ENCODE results near the gene KNSTRN.

DNA sequence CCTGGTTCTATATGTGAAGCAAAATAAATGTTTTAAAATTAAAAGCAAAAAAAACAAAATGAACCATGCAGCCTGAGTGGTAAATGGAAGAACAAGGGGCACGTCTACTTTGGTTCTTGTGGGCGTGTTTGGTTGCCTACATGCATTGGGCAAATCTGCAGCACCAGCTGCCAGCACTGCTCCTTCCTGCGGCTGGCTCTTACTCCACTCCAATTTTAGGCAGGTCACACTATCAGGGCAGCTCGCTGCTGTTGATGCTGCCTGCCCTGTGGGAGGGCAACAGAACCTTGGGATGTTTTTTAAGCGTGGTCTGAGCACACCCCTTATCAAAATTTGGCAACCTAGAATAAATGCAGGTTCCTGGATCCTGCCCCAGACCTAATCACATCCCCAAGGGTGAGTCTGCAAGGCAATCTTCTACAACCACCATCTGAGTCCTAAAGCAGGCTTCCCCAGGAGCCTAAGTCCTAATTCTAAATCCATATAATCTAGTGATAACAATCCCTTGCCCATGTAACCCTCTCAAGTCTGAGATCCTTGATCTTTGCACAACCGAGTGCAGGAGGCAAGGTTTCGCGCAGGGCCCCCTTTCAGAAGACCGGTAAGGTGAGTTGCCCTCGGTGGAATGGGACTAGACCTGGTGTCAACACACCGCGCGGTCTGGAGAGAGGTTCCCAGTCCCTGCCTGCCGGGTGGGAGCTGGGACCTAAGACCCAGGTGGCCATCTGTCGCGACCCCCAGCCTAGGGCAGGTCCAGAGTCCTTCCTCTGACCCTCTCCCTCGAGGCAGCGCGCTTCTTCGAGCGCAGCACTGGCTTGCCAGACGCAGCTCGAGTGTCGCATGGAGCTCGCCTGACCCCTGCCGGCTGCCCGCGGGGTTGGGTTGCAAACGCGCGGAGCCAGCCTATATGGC lies 39.0 kb downstream of the KNSTRN start:
- no peak for TF ChIP-seq FOXP1 (IDR thresholded peaks at IDR 0.05)
- TF ChIP-seq FOXP1 (CRISPR knock-in tag; IDR thresholded peaks at IDR 0.05): no peak
- TF ChIP-seq MZF1 (CRISPR knock-in tag; IDR thresholded peaks at IDR 0.05; ENCODE audit: borderline replicate concordance): no peak
- no peak for TF ChIP-seq CCAR2 (optimal IDR thresholded peaks at IDR 0.05; ENCODE audit: low read depth, low read length)
- TF ChIP-seq TCF12 (IDR thresholded peaks at IDR 0.05): no peak
- no peak for TF ChIP-seq TCF12 (CRISPR knock-in tag; IDR thresholded peaks at IDR 0.05)
- no peak for TF ChIP-seq EP300 (IDR thresholded peaks at IDR 0.05; ENCODE audit: low read depth in 2 of 2, low read length in 2 of 2)
- TF ChIP-seq EP300 (CRISPR knock-in tag; IDR thresholded peaks at IDR 0.05; ENCODE audit: borderline replicate concordance): no peak
- no peak for TF ChIP-seq WIZ (CRISPR knock-in tag; IDR thresholded peaks at IDR 0.05)
- no peak for TF ChIP-seq ZNF672 (CRISPR knock-in tag; IDR thresholded peaks at IDR 0.05)
- TF ChIP-seq POLR2AphosphoS5 (IDR thresholded peaks at IDR 0.05; ENCODE audit: low read depth, low read length): peak; percentile 33; the same call in 1 of the 2 replicates
- TF ChIP-seq CTCF (CRISPR knock-in tag; IDR thresholded peaks at IDR 0.05): peak; percentile 95
- no peak for TF ChIP-seq ZNF138 (CRISPR knock-in tag; IDR thresholded peaks at IDR 0.05; ENCODE audit: low read depth)
- no peak for TF ChIP-seq ZNF251 (CRISPR knock-in tag; IDR thresholded peaks at IDR 0.05)
